PFSK-1 (cell line): Measurements from ENCODE around the gene PTGR3.

ENCODE experiments used
- FOXP2 ChIP-seq: optimal IDR thresholded peaks from 2 replicates; pipeline ENCODE3; 2011; ENCODE audit warnings: borderline replicate concordance, control low read depth, inconsistent platforms; ENCODE audit not compliant: insufficient read depth; ENCODE audit errors: extremely low read length, extremely low read depth
- POLR2AphosphoS5 ChIP-seq: IDR thresholded peaks from 2 replicates; pipeline ENCODE4 v1.6.1; 2012; ENCODE audit warnings: low read depth, mild to moderate bottlenecking, control low read depth, low read length, moderate library complexity
- SIN3A ChIP-seq: IDR thresholded peaks from 2 replicates; pipeline ENCODE4 v1.6.1; 2012; ENCODE audit warnings: mild to moderate bottlenecking, low read length, moderate library complexity, borderline replicate concordance; ENCODE audit not compliant: insufficient read depth
- TAF1 ChIP-seq: IDR thresholded peaks from 2 replicates; pipeline ENCODE4 v1.6.1; 2012; ENCODE audit warnings: low read length, control low read depth, borderline replicate concordance; ENCODE audit not compliant: insufficient read depth
- TF ChIP-seq, protein P1 (sequence below), 2 experiments: IDR thresholded peaks; 2 replicates each; pipeline versions ENCODE4 v1.6.1 to v1.8.0; 2011 to 2012; ENCODE audit warnings: low read depth in 2 of 2, low read length in 2 of 2, control low read depth in 1 of 2, inconsistent platforms in 1 of 2, mild to moderate bottlenecking in 1 of 2, moderate library complexity in 1 of 2; ENCODE audit not compliant: insufficient read depth in 1 of 2

Gene PTGR3

DNA sequence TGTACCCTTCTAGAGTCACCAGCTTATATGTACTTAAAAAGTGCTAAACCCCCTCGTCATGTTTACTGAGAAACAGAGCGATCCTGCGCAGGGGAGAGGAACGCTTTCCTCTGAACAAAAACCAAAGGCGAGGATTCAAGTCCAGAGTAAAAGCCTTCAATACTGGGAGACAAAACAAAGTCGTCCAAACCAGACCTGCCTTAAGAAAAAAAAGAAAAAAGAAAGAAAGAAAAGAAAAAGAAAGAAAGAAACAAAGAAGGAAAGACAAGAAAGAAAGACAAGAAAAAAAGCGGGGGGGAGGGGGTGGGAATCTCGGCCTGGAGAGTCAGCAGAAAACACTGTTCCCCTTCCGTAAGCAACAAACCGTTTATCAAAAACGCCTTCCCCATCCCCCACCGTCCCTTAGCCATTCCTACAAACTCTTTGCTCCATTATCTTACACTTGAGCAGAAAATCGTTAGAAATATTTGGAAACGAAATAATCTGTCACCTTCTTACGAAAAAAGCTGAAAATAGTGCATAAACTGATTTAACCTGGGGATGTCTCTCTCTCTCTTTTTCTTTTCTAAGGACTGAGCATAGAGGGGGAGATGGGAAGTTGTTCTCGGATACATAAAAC, 3.3 kb downstream of the PTGR3 start:
- TF ChIP-seq, protein P1, sequence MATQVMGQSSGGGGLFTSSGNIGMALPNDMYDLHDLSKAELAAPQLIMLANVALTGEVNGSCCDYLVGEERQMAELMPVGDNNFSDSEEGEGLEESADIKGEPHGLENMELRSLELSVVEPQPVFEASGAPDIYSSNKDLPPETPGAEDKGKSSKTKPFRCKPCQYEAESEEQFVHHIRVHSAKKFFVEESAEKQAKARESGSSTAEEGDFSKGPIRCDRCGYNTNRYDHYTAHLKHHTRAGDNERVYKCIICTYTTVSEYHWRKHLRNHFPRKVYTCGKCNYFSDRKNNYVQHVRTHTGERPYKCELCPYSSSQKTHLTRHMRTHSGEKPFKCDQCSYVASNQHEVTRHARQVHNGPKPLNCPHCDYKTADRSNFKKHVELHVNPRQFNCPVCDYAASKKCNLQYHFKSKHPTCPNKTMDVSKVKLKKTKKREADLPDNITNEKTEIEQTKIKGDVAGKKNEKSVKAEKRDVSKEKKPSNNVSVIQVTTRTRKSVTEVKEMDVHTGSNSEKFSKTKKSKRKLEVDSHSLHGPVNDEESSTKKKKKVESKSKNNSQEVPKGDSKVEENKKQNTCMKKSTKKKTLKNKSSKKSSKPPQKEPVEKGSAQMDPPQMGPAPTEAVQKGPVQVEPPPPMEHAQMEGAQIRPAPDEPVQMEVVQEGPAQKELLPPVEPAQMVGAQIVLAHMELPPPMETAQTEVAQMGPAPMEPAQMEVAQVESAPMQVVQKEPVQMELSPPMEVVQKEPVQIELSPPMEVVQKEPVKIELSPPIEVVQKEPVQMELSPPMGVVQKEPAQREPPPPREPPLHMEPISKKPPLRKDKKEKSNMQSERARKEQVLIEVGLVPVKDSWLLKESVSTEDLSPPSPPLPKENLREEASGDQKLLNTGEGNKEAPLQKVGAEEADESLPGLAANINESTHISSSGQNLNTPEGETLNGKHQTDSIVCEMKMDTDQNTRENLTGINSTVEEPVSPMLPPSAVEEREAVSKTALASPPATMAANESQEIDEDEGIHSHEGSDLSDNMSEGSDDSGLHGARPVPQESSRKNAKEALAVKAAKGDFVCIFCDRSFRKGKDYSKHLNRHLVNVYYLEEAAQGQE (IDR thresholded peaks at IDR 0.05; ENCODE audit: insufficient read depth in 1 of 2, low read depth in 2 of 2, low read length in 2 of 2) = no peak
- TF ChIP-seq TAF1 (no peak), SIN3A (no peak), FOXP2 (no peak), POLR2AphosphoS5 (no peak)

DNA sequence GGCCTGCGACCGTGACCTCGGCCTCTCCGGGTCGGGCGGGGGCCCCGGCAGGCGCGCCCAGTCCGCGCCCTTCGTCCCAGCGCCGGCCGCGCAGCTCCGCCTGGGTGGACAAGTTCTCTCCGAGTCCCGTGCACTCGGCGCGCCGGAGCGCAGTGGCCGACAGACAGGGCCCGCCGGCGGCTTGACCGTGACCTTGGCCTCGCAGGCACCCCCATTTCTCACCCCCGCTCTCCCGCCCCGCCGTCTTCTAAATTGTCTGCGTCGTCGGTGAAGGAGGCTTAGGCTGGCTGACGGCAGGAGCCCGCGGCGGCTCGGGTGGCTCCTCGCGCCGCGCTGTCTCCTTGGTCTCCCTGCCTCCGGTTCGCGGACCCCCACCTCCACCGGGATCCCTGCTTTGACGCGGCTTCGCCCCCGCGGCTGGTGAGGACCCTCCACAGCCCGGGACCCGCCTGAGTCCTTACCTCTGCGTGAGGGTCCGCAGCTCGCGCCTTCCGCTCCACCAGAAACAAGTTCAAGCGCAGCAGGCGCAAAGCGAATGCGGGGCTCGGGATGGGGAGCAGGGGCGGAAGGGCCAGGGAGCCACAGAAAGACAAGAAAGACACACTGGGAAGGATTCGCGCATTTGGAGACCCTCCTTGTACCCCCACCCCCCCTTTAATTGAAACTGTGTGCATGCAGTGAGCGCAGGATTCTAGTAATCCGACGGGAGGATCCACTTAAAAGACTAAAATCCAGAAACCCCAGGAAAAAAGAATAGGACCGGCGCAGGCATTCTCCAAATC, 4.0 kb downstream of the PTGR3 start:
- TF ChIP-seq SIN3A (no peak), POLR2AphosphoS5 (no peak), TAF1 (no peak), FOXP2 (no peak)
- TF ChIP-seq, protein P1 (IDR thresholded peaks at IDR 0.05; ENCODE audit: insufficient read depth in 1 of 2, low read depth in 2 of 2, low read length in 2 of 2) = no peak

DNA sequence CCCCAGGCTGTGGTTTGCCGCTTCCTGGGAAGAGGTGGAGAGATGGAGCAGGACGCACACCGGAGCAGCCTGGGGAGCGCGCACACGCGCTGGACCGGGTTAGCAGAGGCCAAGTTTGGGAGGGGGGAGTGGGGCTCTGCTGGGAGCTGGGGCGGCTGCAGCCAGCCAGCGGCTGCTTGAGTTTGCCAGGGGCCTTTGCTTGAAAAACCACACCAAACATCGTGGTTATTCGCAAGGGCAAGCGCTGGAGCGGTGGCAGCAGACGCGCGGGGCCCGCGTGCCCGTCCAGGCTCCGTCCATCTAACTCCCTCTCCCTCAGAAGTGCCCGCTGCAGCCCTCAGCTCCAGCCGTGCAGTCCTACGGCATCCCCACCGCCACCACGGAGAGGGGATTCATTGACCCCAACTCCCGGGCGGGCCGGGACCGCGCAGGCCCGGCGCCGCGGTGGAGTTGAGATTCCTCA, 4.6 kb downstream of the PTGR3 start:
- TF ChIP-seq TAF1 = no peak
- TF ChIP-seq, protein P1 (IDR thresholded peaks at IDR 0.05; ENCODE audit: insufficient read depth in 1 of 2, low read depth in 2 of 2, low read length in 2 of 2) = no peak
- TF ChIP-seq POLR2AphosphoS5 = no peak
- no peak for TF ChIP-seq FOXP2
- TF ChIP-seq SIN3A = no peak

DNA sequence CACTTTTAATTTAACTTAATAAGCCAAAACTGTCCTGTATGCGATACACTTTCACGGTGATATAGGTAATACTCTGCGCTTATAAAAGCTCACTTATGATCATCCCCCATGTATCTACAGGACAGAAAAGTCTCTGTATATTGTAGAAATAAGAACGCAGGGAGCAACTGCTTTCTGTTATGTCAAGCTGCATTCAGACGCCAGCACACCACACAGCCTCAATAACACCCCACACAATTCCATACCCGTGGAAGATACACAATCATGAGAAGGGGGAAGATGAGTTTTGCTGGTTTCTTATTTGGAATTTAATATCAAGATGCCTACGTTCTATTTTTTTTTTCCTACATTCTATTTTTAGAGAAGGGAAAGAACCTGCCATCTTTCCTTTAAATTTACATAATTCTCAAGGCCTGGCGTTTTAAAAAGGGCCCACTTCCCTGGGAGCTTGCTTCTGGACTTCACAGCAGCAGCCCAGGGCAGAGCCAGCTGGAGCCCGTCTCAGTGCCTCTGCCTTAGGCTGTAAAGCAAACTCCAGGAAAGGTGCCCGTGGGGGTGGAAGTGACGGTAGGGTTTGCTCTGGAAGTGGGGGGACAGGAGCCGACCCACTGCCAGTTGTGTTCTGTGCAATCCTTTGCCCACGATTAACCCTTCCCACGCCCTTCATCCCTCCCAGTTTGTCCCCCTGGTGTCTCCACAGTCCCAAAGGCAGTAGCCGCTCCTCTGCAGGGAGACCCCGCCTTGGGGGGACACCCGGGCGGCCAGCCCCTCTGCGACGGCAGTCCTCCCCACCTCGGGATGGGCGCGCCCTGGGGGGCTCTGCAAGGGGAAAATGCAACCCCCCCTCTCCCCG, 5.3 kb downstream of the PTGR3 start:
- TF ChIP-seq, protein P1 (IDR thresholded peaks at IDR 0.05; ENCODE audit: insufficient read depth in 1 of 2, low read depth in 2 of 2, low read length in 2 of 2) = no peak
- no peak for TF ChIP-seq SIN3A
